Mononuclear cell (primary cell): ENCODE data around the gene SH2B3. TPM values are rescaled to one million over a fixed set of nuclear protein-coding genes. Genes with fewer than 3 reads are reported as not detected.
"Not testable (repeated sequence)": the region's sequence is repeated elsewhere in the genome, so short reads cannot be mapped to it uniquely, and the experiment has no call there.

ENCODE experiments used
- H3K27me3 ChIP-seq: 2 replicates; pipeline ENCODE4 v1.6.0; 2011; ENCODE audit warnings: low read length, control low read depth; ENCODE audit not compliant: insufficient read depth
- H3K4me1 ChIP-seq: 2 replicates; pipeline ENCODE4 v1.5.1; 2011; ENCODE audit warnings: mild to moderate bottlenecking, low read length, control low read depth; ENCODE audit not compliant: insufficient read depth
- H3K4me3 ChIP-seq: 2 replicates; pipeline ENCODE4 v1.5.1; 2011; ENCODE audit warnings: mild to moderate bottlenecking, low read length, moderate library complexity
- H3K9me3 ChIP-seq: 2 replicates; pipeline ENCODE4 v1.5.1; 2011; ENCODE audit warnings: low read depth, mild to moderate bottlenecking, control low read depth, low read length
- total RNA-seq: library from RNA; depleted of rRNA; stranded (reverse); fragments of >200 nt; gene quantifications from one replicate; pipeline ENCODE4 v1.2.3, GENCODE V29; 2012

The SH2B3 gene
- total RNA-seq, 1 donor = 137 TPM

GRCh38 chr12:111448266-111448830 lies 42.6 kb downstream of the SH2B3 start:
- Histone ChIP-seq H3K4me1 (peaks cover 39% of the 10 kb centered on the region), H3K27me3 (no peaks in the 10 kb centered on the region), H3K4me3 (no peak overlapping the region), H3K9me3 (no peaks in the 10 kb centered on the region)

GRCh38 chr12:111448846-111449790 lies 43.4 kb downstream of the SH2B3 start:
- Histone ChIP-seq H3K27me3 (no peaks in the 10 kb centered on the region), H3K4me1 (peaks cover 31% of the 10 kb centered on the region)

GRCh38 chr12:111450676-111451075 lies 45.0 kb downstream of the SH2B3 start:
- Histone ChIP-seq H3K4me3 (no peak overlapping the region), H3K9me3 (no peaks in the 10 kb centered on the region), H3K27me3 (no peaks in the 10 kb centered on the region), H3K4me1 (peaks cover 16% of the 10 kb centered on the region)

More at GRCh38 chr12:111448846-111449790, 43.4 kb downstream of the SH2B3 start:
- H3K4me3 ChIP-seq = no peak overlapping the region
- no peaks in the 10 kb centered on the region for H3K9me3 ChIP-seq

- Histone ChIP-seq H3K4me1 (peaks cover 10% of the 10 kb centered on the region), H3K4me3 (no peak overlapping the region), H3K27me3 (no peaks in the 10 kb centered on the region), H3K9me3 (no peaks in the 10 kb centered on the region)
Measured at GRCh38 chr12:111451232-111451631, 45.5 kb downstream of the SH2B3 start.

- Histone ChIP-seq H3K27me3 (no peaks in the 10 kb centered on the region), H3K4me1 (peaks cover 8% of the 10 kb centered on the region), H3K9me3 (no peaks in the 10 kb centered on the region), H3K4me3 (no peak overlapping the region)
Measured at GRCh38 chr12:111451649-111452129, 46.0 kb downstream of the SH2B3 start.

GRCh38 chr12:111453071-111453989 lies 47.6 kb downstream of the SH2B3 start:
- Histone ChIP-seq H3K4me3 (no peak overlapping the region), H3K27me3 (no peaks in the 10 kb centered on the region), H3K9me3 (no peaks in the 10 kb centered on the region), H3K4me1 (peaks cover 8% of the 10 kb centered on the region)

- H3K4me3 ChIP-seq = no peak overlapping the region
- no peaks in the 10 kb centered on the region for H3K9me3 ChIP-seq
- H3K27me3 ChIP-seq = no peaks in the 10 kb centered on the region
- H3K4me1 ChIP-seq = peaks cover 3% of the 10 kb centered on the region
Measured at GRCh38 chr12:111454311-111454710, 48.6 kb downstream of the SH2B3 start.

- H3K9me3 ChIP-seq = no peaks in the 10 kb centered on the region
Measured at GRCh38 chr12:111454716-111455447, 49.2 kb downstream of the SH2B3 start.

GRCh38 chr12:111455448-111456320 lies 50.0 kb downstream of the SH2B3 start:
- Histone ChIP-seq H3K4me1 (no peaks in the 10 kb centered on the region), H3K4me3 (no peak overlapping the region), H3K9me3 (no peaks in the 10 kb centered on the region), H3K27me3 (no peaks in the 10 kb centered on the region)

More at GRCh38 chr12:111454716-111455447, 49.2 kb downstream of the SH2B3 start:
- Histone ChIP-seq H3K4me1 (no peaks in the 10 kb centered on the region), H3K27me3 (no peaks in the 10 kb centered on the region), H3K4me3 (no peak overlapping the region)

GRCh38 chr12:111457071-111457470 lies 51.3 kb downstream of the SH2B3 start:
- Histone ChIP-seq H3K9me3 (no peaks in the 10 kb centered on the region), H3K4me1 (peaks cover 6% of the 10 kb centered on the region), H3K27me3 (no peaks in the 10 kb centered on the region), H3K4me3 (no peak overlapping the region)

- peaks cover 6% of the 10 kb centered on the region for H3K4me1 ChIP-seq
- no peak overlapping the region for H3K4me3 ChIP-seq
Measured at GRCh38 chr12:111457577-111457976, 51.9 kb downstream of the SH2B3 start.

GRCh38 chr12:111458546-111459172 lies 52.9 kb downstream of the SH2B3 start:
- Histone ChIP-seq H3K4me3 (no peak overlapping the region), H3K9me3 (no peaks in the 10 kb centered on the region), H3K27me3 (no peaks in the 10 kb centered on the region), H3K4me1 (peaks cover 12% of the 10 kb centered on the region)

More at GRCh38 chr12:111457577-111457976, 51.9 kb downstream of the SH2B3 start:
- Histone ChIP-seq H3K9me3 (no peaks in the 10 kb centered on the region), H3K27me3 (no peaks in the 10 kb centered on the region)

- peaks cover 13% of the 10 kb centered on the region for H3K4me1 ChIP-seq
- H3K4me3 ChIP-seq, H3K27me3 ChIP-seq, H3K9me3 ChIP-seq: not testable (repeated sequence)
Measured at GRCh38 chr12:111460111-111460510, 54.4 kb downstream of the SH2B3 start.
